ENCODE measurements around the gene GRAMD1B. TPM values are rescaled to one million over a fixed set of nuclear protein-coding genes. Genes with fewer than 3 reads are reported as not detected.

GRAMD1B gene
- total and polyA plus RNA-seq, 2 donors (not counting 1 experiment from before 2014, with no cell fraction given) = 0.83 to 1.5 TPM

GRCh38 chr11:123494195-123495050 lies 64.4 kb downstream of the GRAMD1B start:
- Histone ChIP-seq H2AFZ (ENCODE audit: low read length) (no peak overlapping the region), H3K79me2 (ENCODE audit: control insufficient read depth, insufficient read depth, low read length) (no peaks in the 10 kb centered on the region), H3K27me3 (ENCODE audit: control insufficient read depth, insufficient read depth, low read length) (no peaks in the 10 kb centered on the region), H3K9ac (ENCODE audit: insufficient read depth, low read length) (no peak overlapping the region), H3K9me3 (ENCODE audit: control insufficient read depth, insufficient read depth, low read depth, low read length) (no peaks in the 10 kb centered on the region), H3K4me3 (replicated peaks in 1 of 4; ENCODE audit: control extremely low read depth in 1 of 4, insufficient read depth in 1 of 4, low read depth in 3 of 4, low read length in 4 of 4) (no peak overlapping the region), H4K20me1 (ENCODE audit: control insufficient read depth, extremely low read depth, insufficient read depth, low read length) (no peaks in the 10 kb centered on the region), H3K4me2 (ENCODE audit: extremely low read depth, insufficient read depth, low read length) (no peak overlapping the region), H3K4me1 (ENCODE audit: control insufficient read depth, extremely low read depth, insufficient read depth, low read length) (no peaks in the 10 kb centered on the region), H3K27ac (ENCODE audit: insufficient read depth, low read length) (no peak overlapping the region), H3K36me3 (ENCODE audit: control insufficient read depth, insufficient read depth, low read length) (no peaks in the 10 kb centered on the region)
- TF ChIP-seq CTCF (conservative IDR thresholded peaks at IDR 0.05 in 1 of 2, IDR thresholded peaks at IDR 0.05 in 1 of 2; ENCODE audit: low read depth in 1 of 2, low read length in 2 of 2) = no peak
- TF ChIP-seq EZH2 (IDR thresholded peaks at IDR 0.05; ENCODE audit: low read length, missing control alignments) = no peak
- peak in 1 of 2 donors; percentile 85 for DNase-seq (ENCODE audit: low read depth in 2 of 2)

- no peaks in the 10 kb centered on the region for H3K4me1 ChIP-seq (ENCODE audit: control insufficient read depth, extremely low read depth, insufficient read depth, low read length)
- H3K27me3 ChIP-seq (ENCODE audit: control insufficient read depth, insufficient read depth, low read length) = no peaks in the 10 kb centered on the region
- H3K36me3 ChIP-seq (ENCODE audit: control insufficient read depth, insufficient read depth, low read length) = no peaks in the 10 kb centered on the region
- no peak overlapping the region for H3K4me3 ChIP-seq (replicated peaks in 1 of 4; ENCODE audit: control extremely low read depth in 1 of 4, insufficient read depth in 1 of 4, low read depth in 3 of 4, low read length in 4 of 4)
- no peaks in the 10 kb centered on the region for H3K9me3 ChIP-seq (ENCODE audit: control insufficient read depth, insufficient read depth, low read depth, low read length)
- no peak for DNase-seq (ENCODE audit: low read depth in 2 of 2)
- no peaks in the 10 kb centered on the region for H4K20me1 ChIP-seq (ENCODE audit: control insufficient read depth, extremely low read depth, insufficient read depth, low read length)
- no peak overlapping the region for H3K27ac ChIP-seq (ENCODE audit: insufficient read depth, low read length)
- TF ChIP-seq EZH2 (IDR thresholded peaks at IDR 0.05; ENCODE audit: low read length, missing control alignments) (no peak), CTCF (conservative IDR thresholded peaks at IDR 0.05 in 1 of 2, IDR thresholded peaks at IDR 0.05 in 1 of 2; ENCODE audit: low read depth in 1 of 2, low read length in 2 of 2) (no peak)
- no peak overlapping the region for H3K9ac ChIP-seq (ENCODE audit: insufficient read depth, low read length)
- H2AFZ ChIP-seq (ENCODE audit: low read length) = no peak overlapping the region
- no peaks in the 10 kb centered on the region for H3K79me2 ChIP-seq (ENCODE audit: control insufficient read depth, insufficient read depth, low read length)
- H3K4me2 ChIP-seq (ENCODE audit: extremely low read depth, insufficient read depth, low read length) = no peak overlapping the region
Measured at GRCh38 chr11:123504401-123504800, 74.3 kb downstream of the GRAMD1B start.

GRCh38 chr11:123505546-123506299 lies 75.7 kb downstream of the GRAMD1B start:
- Histone ChIP-seq H3K36me3 (ENCODE audit: control insufficient read depth, insufficient read depth, low read length) (no peaks in the 10 kb centered on the region), H3K4me2 (ENCODE audit: extremely low read depth, insufficient read depth, low read length) (no peak overlapping the region), H3K4me1 (ENCODE audit: control insufficient read depth, extremely low read depth, insufficient read depth, low read length) (no peaks in the 10 kb centered on the region), H3K9ac (ENCODE audit: insufficient read depth, low read length) (no peak overlapping the region), H2AFZ (ENCODE audit: low read length) (no peak overlapping the region), H3K9me3 (ENCODE audit: control insufficient read depth, insufficient read depth, low read depth, low read length) (no peaks in the 10 kb centered on the region), H3K79me2 (ENCODE audit: control insufficient read depth, insufficient read depth, low read length) (no peaks in the 10 kb centered on the region), H4K20me1 (ENCODE audit: control insufficient read depth, extremely low read depth, insufficient read depth, low read length) (no peaks in the 10 kb centered on the region), H3K4me3 (replicated peaks in 1 of 4; ENCODE audit: control extremely low read depth in 1 of 4, insufficient read depth in 1 of 4, low read depth in 3 of 4, low read length in 4 of 4) (no peak overlapping the region), H3K27me3 (ENCODE audit: control insufficient read depth, insufficient read depth, low read length) (no peaks in the 10 kb centered on the region), H3K27ac (ENCODE audit: insufficient read depth, low read length) (no peak overlapping the region)
- DNase-seq (ENCODE audit: low read depth in 2 of 2) = no peak
- TF ChIP-seq CTCF (conservative IDR thresholded peaks at IDR 0.05 in 1 of 2, IDR thresholded peaks at IDR 0.05 in 1 of 2; ENCODE audit: low read depth in 1 of 2, low read length in 2 of 2) = no peak

Data from fibroblast of lung (primary cell).